UCSD-AML1 (cell line): ENCODE data around the gene TNXB.

ENCODE experiments used
- DNase-seq: peaks from one replicate; lab custom pipeline; 2025; ENCODE audit not compliant: unreplicated experiment; lab: John Stamatoyannopoulos, UW

TNXB gene, protein sequence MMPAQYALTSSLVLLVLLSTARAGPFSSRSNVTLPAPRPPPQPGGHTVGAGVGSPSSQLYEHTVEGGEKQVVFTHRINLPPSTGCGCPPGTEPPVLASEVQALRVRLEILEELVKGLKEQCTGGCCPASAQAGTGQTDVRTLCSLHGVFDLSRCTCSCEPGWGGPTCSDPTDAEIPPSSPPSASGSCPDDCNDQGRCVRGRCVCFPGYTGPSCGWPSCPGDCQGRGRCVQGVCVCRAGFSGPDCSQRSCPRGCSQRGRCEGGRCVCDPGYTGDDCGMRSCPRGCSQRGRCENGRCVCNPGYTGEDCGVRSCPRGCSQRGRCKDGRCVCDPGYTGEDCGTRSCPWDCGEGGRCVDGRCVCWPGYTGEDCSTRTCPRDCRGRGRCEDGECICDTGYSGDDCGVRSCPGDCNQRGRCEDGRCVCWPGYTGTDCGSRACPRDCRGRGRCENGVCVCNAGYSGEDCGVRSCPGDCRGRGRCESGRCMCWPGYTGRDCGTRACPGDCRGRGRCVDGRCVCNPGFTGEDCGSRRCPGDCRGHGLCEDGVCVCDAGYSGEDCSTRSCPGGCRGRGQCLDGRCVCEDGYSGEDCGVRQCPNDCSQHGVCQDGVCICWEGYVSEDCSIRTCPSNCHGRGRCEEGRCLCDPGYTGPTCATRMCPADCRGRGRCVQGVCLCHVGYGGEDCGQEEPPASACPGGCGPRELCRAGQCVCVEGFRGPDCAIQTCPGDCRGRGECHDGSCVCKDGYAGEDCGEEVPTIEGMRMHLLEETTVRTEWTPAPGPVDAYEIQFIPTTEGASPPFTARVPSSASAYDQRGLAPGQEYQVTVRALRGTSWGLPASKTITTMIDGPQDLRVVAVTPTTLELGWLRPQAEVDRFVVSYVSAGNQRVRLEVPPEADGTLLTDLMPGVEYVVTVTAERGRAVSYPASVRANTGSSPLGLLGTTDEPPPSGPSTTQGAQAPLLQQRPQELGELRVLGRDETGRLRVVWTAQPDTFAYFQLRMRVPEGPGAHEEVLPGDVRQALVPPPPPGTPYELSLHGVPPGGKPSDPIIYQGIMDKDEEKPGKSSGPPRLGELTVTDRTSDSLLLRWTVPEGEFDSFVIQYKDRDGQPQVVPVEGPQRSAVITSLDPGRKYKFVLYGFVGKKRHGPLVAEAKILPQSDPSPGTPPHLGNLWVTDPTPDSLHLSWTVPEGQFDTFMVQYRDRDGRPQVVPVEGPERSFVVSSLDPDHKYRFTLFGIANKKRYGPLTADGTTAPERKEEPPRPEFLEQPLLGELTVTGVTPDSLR (N-terminal part only)

GRCh38 chr6:32109114-32109764 is at the start of gene TNXB:
Gene TNXB (minus strand): TSS chr6:32109338. CDS start chr6:32098198, 11,140 bp downstream.
- peak; percentile 64 for DNase-seq

GRCh38 chr6:32158052-32158451 is 48.9 kb upstream of the TNXB start:
- DNase-seq, result no peak

DNA sequence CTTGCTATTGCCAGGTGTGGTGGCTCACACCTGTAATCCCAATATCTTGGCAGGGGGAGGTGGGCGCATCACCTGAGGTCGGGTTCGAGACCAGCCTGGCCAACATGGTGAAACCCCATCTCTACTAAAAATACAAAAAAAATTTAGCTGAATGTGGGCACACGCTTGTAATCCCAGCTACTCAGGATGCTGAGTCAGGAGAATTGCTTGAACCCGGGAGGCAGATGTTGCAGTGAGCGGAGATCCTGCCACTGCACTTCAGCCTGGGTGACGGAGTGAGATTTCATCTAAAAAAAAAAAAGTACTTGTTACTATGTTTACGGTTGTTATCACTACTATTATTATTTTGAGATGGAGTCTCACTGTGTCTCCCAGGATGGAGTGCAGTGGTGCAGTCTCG is 47.8 kb upstream of the TNXB start:
- DNase-seq, result no peak

DNA sequence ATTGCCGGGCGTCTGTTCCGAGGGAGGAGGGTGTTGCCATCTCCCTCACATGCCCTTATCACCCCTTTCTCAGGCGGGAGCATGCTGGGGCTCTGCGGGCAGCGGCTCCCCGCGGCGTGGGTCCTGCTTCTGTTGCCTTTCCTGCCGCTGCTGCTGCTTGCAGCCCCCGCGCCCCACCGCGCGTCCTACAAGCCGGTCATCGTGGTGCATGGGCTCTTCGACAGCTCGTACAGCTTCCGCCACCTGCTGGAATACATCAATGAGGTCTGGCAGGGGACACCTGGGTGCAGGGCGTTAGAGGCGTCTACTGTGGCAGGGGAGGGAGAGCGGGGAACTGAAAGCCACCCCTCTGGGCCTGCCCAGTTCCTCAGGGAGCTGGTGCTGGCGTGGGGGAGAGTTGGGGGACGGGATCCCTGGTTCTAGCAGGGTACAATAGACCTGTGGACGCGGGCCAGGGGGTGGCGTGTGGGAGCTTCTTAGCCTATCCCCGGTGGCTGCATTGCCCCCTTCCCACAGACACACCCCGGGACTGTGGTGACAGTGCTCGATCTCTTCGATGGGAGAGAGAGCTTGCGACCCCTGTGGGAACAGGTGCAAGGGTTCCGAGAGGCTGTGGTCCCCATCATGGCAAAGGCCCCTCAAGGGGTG is 45.5 kb upstream of the TNXB start:
- peak; percentile 70 for DNase-seq

DNA sequence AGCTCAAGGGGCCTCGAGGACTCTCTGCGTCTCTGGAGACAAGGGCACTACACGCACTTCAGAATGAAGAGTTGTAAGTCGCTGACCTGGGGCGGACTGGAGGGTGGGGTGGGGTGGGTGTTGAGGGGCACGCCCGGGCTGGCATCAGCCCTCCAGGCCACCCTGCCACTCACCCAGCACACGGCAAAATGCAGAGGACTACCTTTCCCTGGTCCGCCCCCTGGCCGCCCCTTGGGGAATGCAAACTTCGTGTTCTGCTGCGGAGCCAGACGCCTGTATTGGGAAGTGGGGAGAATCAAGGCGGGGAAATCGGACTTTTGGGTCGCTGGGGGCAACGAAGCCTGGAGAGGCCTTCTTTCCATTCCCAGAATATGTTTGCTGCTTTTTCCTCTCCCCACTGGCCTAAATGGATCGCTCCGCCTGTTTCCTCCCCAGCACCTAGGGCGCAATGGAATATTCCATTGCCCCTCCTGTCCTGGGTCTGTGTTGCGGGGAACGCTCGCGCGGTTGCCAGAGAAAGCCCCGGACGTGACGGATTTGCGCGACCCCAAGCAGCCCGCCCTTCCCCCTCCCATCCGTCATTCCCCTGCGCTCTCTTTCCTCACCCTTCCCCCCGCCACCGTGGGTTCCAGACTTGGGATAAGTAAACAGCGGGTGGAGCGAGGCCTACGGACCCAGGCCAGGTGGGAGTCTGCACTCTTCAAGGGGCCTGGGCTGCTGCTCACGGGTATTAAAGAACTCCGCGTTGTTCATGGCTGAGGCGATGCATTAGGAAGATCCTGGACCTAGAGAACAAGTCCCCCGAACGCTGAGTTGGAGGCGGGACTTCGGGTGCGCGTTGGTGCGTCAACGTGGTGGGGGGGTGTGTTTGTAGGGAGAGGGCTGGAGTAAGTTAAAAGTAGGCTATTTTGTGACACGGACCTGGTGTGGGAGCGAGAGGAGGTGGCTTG is 44.7 kb upstream of the TNXB start, which contains the start of gene PPT2:
Gene PPT2, plus strand, starts transcription at position 578 of the 950 bp plus-strand sequence. CDS start 454 bp downstream, outside the sequence.
- peak; percentile 89 for DNase-seq

DNA sequence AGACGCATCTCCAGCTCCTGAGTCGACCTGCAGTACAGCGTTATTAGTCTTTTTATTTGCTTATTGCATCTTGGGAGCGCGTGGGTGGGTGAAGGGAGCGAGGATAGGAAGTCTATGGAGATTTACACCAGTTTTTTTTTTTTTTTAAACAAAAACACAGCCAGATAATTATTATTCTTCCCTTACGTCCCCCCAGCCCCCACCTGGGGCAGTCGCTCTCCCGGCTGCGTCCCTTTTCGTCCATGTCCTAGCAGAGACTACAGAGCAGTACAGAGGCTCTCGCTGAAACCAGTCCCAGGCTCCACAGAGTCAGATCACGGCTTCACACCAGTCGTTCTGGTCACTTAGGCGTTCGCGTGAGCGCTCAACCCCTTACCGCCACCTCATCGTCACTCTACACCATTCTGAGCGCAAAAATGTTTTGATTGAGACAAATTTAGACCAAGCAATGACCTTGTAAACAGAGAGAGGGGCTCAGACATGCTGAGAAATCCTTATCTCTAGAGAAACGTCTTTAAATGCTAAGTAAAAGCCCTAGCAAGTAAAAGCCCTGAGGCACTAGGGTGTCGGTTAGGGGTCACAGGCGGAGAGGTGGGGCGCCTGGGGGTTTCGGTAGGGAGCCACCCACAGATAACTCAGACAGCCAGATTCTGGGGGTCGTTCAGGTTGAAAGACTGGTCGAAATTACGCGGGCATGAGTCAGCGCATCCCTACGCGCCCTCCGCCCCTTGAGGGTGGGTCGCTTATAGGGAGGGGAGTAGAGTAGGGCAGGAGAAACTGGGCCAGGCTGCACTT is 43.8 kb upstream of the TNXB start:
- DNase-seq, result no peak

DNA sequence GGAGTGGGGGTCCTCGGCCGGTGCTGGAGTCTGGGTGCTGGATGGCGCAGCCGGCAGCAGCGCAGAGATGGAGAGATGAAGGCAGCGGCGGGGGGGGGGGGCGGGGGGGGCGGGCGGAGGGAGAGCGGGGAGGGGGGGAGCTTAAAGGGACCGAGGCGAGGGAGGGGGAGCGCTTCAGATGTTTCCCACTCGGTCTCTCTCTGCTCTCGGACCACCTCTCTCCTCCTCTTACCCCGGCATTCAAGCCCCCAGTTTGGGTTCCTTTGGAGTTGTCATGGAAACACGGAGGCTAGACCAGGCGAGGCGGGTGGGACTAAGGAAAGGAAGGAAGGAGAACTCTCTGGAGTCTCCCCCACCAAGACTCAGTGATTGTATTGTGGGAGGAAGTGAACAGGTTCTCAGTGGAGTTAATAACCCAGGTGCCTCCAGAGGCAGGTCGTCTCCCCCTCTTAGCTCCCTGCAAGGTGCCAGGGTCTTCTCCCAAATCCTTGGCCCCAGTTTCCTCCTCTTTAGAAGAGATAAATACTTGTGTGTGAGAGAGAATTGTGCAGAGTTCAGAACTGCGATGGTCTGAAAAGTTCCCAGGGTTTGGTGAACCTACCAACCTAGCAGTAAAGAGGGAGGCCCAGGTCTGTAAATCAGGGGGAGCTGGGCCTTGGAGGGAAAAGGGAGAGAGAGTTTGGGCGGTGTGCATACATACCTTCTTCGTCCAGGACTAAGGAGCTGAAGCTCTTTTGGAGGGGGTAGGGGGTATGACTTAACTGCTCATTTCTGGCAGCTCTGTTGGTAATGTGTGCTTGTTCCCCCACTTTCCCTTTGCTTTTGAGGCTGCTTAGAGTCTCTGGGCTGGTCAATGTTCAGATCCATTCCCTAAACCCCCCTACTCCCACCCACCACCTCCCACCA is 43.0 kb upstream of the TNXB start, which contains the start of gene PRRT1:
Gene PRRT1, minus strand, starts transcription at position 77 of the 906 bp plus-strand sequence. CDS start 112 bp downstream, outside the sequence.
- no peak for DNase-seq

- no peak for DNase-seq
Measured at GRCh38 chr6:32151181-32151862, 42.2 kb upstream of the TNXB start.

DNA sequence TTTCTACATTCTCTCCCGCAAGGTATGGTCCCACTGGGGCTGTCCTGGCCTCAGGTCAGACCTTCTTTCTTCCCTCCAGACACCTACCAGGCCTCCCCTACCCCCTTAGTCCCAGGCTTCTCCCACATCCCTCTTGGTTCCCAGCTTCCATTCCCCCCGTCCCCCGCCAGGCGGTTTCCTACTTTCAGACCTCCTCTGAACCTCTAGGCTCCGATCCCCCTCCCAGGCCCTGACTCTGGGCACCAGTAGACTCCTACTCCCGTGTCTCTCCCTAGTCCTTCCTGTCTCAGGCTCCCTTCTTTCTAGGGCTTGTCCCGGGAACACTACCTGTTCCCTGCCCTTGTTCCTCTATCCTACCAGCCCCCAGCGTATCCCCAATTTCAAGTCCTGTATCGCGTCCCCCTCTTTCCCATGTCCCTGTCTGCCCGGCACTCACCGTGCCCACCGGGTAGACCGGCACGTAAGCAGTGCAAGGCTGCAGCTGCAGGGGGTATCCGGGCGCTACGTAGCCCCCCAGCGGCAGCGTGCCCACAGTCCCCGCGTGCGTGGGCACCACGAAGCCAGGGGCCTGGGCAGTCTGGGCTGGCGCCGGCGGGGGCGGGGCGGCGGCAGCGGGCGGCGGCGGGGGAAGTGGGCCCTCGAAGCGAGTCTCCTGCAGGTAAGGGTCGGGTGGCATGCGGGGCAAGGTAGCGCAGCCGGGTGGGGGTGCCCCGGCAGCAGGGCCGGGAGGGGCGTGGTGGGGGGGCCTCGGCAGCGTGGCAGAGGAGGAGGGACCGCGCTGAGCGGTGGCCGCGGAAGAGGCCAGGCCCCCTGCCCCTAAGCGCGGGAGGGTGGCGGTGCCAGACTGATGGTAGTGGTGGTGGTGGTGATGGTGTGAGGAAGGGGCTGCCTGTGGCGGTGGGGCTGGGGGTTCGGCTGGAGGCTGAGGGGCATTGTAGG is 41.1 kb upstream of the TNXB start:
- DNase-seq, result no peak

- DNase-seq, result no peak
Measured at GRCh38 chr6:32149092-32149755, 40.1 kb upstream of the TNXB start.

DNA sequence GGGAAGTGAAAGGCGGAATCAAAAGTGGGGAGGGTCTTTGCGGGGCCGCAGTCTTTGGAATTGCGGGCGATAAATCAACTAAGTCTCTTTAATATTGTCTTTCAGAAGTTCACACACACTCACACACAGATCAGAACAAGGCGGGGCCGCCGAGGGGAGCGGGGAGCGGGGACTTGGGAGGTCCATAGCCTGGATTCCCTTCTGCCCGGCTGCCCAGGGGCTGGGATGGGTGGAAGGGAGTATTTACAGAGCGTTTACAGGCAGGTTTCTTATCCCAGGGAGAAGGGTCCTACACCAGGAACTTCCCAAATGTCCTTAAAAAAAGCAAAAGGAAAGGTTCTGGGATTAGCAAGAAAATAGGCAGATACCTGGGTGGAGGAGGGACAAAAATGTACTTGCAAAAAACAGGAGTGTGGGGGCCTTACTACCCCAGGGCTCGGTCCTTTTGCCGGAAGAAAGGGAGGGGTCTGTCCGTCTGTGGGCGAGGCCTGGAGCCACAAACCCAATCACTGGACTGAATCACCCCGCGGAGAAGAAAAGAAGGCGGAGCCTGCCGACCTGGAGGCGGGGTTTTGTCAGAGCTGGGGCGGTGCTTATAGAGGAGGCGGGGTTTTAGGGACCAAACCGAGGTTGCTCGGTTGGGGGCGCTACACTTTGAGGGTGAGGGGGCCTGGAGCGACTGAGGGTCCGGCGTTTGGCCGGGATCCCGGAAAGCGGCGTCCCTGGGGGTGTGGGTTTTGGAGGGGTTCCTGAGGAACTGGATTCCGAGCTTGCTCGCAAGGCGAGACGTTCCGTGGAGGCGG is 39.4 kb upstream of the TNXB start:
- DNase-seq, result no peak

DNA sequence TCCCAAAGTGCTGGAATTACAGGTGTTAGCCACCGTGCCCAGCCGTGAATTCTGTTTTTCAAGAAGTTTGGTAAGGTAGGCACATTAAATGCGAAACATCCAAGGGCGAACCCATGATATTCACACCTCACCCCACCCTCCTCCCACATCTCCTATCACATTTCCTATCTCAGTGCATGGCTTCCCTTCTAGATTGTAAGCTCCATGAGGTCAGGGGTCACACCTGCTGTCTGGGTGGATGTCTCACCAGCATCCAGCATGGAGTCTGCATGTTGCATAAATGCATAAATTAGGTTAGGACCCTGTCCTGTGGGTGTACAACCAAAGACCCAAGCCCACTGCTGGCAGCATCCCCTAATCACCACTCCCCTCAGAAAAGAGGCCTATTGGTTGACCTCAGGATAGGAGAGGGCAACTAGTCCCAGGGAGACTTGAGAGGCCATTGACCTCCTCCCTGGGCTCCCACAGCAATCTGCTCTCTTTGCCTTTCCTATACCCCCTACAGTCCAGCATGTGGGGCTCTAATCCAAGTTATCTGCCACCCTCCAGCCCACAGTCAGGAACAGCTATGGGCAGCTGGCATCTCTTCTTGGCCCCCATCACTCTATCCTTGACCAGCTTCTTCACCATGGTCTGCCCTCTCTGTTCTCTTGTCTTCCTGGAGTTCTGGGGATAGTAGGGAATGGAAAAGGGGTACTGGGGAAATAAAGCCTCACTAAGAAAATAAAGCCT is 38.4 kb upstream of the TNXB start:
- DNase-seq, result no peak

DNA sequence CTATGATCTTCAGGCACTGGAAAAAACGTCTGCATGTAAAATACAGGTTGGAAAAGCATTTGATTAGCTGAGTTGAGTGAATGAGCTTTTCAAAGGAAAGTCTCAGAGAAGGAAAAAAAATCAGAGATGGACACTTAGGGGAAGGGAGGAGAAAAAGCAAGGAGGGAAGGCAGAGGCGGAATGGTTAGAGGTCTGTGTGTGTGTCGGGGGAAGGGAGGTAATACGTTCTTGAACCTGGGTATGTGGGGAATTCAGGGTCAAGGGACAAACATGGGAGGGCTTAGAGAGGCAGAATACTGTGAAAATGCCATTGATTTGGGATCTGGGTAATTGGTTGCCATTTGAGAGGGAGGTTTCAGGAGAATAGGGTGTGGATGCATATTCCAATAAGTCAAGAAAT is 37.5 kb upstream of the TNXB start:
- DNase-seq, result no peak
